ENCODE results near the gene HEYL.

Gene HEYL

DNA sequence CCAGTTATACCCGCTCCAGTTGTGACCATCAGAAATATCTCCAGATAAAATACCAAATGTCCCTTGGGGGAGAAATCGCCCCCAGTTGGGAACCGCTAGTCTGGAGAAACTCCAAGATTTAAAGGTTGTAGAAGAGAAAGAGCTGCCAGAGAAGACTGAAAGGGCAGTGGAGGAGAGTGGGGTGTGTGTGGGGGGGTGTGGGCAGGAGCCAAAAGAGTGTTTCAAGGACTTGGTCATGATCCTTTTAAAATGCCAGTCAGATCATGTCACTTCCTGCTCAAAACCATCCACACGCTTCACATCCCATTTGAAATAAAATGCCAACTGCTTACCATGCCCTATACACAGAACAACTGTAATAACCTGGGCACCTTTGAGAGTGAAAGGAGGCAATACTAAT lies 3.4 kb upstream of the HEYL start:
- no peaks in the 10 kb centered on the region for H3K9me3 ChIP-seq (ENCODE audit: insufficient read depth, low read length)
- no peak for DNase-seq (ENCODE audit: low read depth, low spot score)
- H3K4me1 ChIP-seq (ENCODE audit: insufficient read depth, insufficient read length) = peaks cover 18% of the 10 kb centered on the region

DNA sequence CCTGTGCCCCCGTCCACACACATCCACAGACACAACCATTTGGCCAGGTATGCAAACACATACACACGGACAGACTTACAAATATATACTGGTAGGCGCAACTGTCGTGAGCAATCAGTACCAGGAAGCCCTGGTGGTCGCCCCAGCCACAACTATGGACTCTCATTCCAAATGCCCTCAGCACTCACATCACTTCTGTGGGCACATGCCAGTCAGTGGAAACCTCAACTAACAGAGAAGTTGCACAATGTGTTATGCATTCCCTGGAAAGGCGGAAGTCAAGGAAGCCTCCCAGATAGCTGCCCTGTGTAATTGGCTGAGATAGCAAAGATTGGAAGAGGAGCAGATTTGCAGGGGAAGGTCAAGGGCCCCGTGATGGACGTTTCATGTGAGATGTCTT lies 1.4 kb upstream of the HEYL start:
- TF ChIP-seq YY1 (IDR thresholded peaks at IDR 0.05; ENCODE audit: insufficient read depth, insufficient read length) (no peak), ZNF274 (IDR thresholded peaks at IDR 0.05; ENCODE audit: low read depth, low read length) (no peak), SUZ12 (IDR thresholded peaks at IDR 0.05; ENCODE audit: extremely low read depth, insufficient read depth, insufficient read length) (no peak)
- Histone ChIP-seq H3K36me3 (ENCODE audit: insufficient read depth, insufficient read length, low read length) (no peaks in the 10 kb centered on the region), H3K9ac (ENCODE audit: insufficient read length, low read depth) (no peak overlapping the region), H3K4me3 (ENCODE audit: insufficient read length, low read depth) (no peak overlapping the region), H3K27me3 (ENCODE audit: insufficient read depth, insufficient read length) (peaks cover 93% of the 10 kb centered on the region), H3K9me3 (ENCODE audit: insufficient read depth, low read length) (no peaks in the 10 kb centered on the region), H3K4me1 (ENCODE audit: insufficient read depth, insufficient read length) (peaks cover 12% of the 10 kb centered on the region)
- no peak for DNase-seq (ENCODE audit: low read depth, low spot score)

More for the DNA sequence above, 3.4 kb upstream of the HEYL start:
- H3K27me3 ChIP-seq (ENCODE audit: insufficient read depth, insufficient read length) = peaks cover 87% of the 10 kb centered on the region
- H3K36me3 ChIP-seq (ENCODE audit: insufficient read depth, insufficient read length, low read length) = no peaks in the 10 kb centered on the region
- no peak overlapping the region for H3K4me3 ChIP-seq (ENCODE audit: insufficient read length, low read depth)
- TF ChIP-seq ZNF274 (IDR thresholded peaks at IDR 0.05; ENCODE audit: low read depth, low read length) (no peak), YY1 (IDR thresholded peaks at IDR 0.05; ENCODE audit: insufficient read depth, insufficient read length) (no peak), SUZ12 (IDR thresholded peaks at IDR 0.05; ENCODE audit: extremely low read depth, insufficient read depth, insufficient read length) (no peak)
- no peak overlapping the region for H3K9ac ChIP-seq (ENCODE audit: insufficient read length, low read depth)

DNA sequence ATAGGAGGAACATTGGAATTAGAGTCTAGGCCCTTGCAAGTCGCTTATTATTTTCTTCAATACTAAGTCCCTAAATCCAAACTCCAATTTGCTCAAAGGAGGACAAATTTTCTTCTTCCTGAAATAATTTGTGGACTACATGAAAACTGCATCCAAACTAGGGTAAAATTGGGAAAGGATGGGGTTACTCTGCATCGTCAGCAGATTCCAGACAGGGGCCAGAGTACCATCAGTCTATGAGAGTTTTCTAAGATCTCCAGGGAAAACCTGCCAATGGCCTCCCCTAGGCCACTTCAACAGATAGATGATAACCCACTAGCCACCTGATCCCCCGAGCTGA lies 508 bp downstream of the HEYL start:
- H3K36me3 ChIP-seq (ENCODE audit: insufficient read depth, insufficient read length, low read length) = no peaks in the 10 kb centered on the region
- peak overlapping the region; percentile 57 for H3K9ac ChIP-seq (ENCODE audit: insufficient read length, low read depth)
- H3K4me1 ChIP-seq (ENCODE audit: insufficient read depth, insufficient read length) = peaks cover 17% of the 10 kb centered on the region
- peak overlapping the region; percentile 34 for H3K4me3 ChIP-seq (ENCODE audit: insufficient read length, low read depth)
- TF ChIP-seq SUZ12 (IDR thresholded peaks at IDR 0.05; ENCODE audit: extremely low read depth, insufficient read depth, insufficient read length) = no peak
- no peak for TF ChIP-seq ZNF274 (IDR thresholded peaks at IDR 0.05; ENCODE audit: low read depth, low read length)
- TF ChIP-seq YY1 (IDR thresholded peaks at IDR 0.05; ENCODE audit: insufficient read depth, insufficient read length) = no peak
- no peaks in the 10 kb centered on the region for H3K9me3 ChIP-seq (ENCODE audit: insufficient read depth, low read length)
- no peak for DNase-seq (ENCODE audit: low read depth, low spot score)
- peaks cover 93% of the 10 kb centered on the region for H3K27me3 ChIP-seq (ENCODE audit: insufficient read depth, insufficient read length)

DNA sequence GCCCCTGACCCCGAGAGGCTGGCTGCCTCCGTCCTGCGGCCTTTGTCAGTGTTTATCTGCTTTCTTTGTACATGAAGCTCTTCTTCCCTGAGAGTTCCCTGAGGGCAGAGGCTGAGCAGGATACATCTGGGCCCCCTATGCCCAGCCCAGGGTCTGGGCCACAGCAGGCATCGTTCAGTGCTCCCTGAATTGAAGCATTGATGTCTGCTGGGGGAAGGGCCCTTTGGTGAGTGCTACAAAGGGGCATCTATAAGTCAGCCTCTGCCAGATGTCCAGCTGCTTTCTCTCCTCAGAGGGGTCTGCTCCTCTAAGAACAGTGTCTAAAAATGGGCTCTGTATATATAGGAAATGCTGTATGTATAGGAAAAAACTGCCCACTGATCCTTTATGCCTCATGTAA lies 2.1 kb downstream of the HEYL start:
- DNase-seq (ENCODE audit: low read depth, low spot score) = no peak
- H3K9me3 ChIP-seq (ENCODE audit: insufficient read depth, low read length) = no peaks in the 10 kb centered on the region
- H3K4me1 ChIP-seq (ENCODE audit: insufficient read depth, insufficient read length) = peaks cover 24% of the 10 kb centered on the region
- H3K36me3 ChIP-seq (ENCODE audit: insufficient read depth, insufficient read length, low read length) = no peaks in the 10 kb centered on the region
- H3K4me3 ChIP-seq (ENCODE audit: insufficient read length, low read depth) = no peak overlapping the region
- peaks cover 92% of the 10 kb centered on the region for H3K27me3 ChIP-seq (ENCODE audit: insufficient read depth, insufficient read length)
- TF ChIP-seq SUZ12 (IDR thresholded peaks at IDR 0.05; ENCODE audit: extremely low read depth, insufficient read depth, insufficient read length) = peak; percentile 12
- TF ChIP-seq ZNF274 (IDR thresholded peaks at IDR 0.05; ENCODE audit: low read depth, low read length) = no peak
- no peak overlapping the region for H3K9ac ChIP-seq (ENCODE audit: insufficient read length, low read depth)

DNA sequence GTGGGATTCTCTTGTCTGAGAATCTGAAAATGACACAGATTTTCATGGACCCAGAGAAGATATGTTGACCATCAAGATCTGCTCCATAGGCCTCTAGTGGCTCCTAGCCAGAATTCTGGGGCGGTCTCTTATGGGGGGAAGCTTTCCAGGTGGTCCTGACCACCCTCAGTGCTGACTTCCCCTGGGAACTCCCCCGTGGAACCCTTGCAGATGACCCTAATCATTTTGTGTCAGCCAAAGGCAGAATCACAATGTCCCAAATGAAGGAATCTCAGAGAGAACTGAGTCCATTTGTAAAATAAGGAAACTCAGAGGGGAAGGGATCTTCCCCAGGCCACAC lies 3.6 kb downstream of the HEYL start:
- H3K27me3 ChIP-seq (ENCODE audit: insufficient read depth, insufficient read length) = peaks cover 96% of the 10 kb centered on the region
- DNase-seq (ENCODE audit: low read depth, low spot score) = no peak
- no peaks in the 10 kb centered on the region for H3K9me3 ChIP-seq (ENCODE audit: insufficient read depth, low read length)
- H3K4me3 ChIP-seq (ENCODE audit: insufficient read length, low read depth) = no peak overlapping the region
- no peaks in the 10 kb centered on the region for H3K36me3 ChIP-seq (ENCODE audit: insufficient read depth, insufficient read length, low read length)
- H3K9ac ChIP-seq (ENCODE audit: insufficient read length, low read depth) = no peak overlapping the region
- TF ChIP-seq ZNF274 (IDR thresholded peaks at IDR 0.05; ENCODE audit: low read depth, low read length) (no peak), SUZ12 (IDR thresholded peaks at IDR 0.05; ENCODE audit: extremely low read depth, insufficient read depth, insufficient read length) (no peak), YY1 (IDR thresholded peaks at IDR 0.05; ENCODE audit: insufficient read depth, insufficient read length) (no peak)
- H3K4me1 ChIP-seq (ENCODE audit: insufficient read depth, insufficient read length) = peaks cover 31% of the 10 kb centered on the region

DNA sequence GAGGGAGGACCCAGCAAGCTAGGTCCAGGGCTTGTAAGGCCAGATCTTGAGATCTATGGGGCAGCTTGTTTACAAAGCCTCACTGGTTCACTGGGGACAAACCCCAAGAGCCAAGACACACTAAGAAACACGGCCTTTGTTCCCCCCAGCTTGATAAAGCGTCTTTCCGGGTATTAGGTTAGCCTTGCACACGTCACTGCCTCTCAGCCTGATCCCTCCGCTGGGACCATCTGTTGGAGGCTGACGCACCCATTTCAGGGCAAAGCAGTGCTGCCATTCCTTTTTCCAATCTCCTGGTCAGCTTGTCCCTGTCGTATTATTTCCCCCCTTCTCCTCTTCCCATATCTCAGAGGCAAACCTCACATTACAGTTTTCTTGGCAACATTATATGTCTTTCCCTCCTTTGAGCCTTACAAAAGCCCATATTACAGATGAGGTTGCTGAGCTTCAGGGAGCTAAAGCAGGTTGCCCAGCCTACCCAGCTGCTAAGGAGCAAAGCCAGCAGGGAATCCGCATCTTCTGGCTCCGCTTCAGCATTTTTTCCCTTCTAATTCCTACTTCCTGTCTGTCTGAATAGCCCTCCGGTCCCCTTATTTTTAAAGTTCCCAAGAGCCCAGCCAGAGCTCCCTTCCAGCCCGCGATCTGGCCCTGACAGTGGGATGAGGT lies 4.1 kb downstream of the HEYL start:
- H3K36me3 ChIP-seq (ENCODE audit: insufficient read depth, insufficient read length, low read length) = no peaks in the 10 kb centered on the region
- no peaks in the 10 kb centered on the region for H3K9me3 ChIP-seq (ENCODE audit: insufficient read depth, low read length)
- DNase-seq (ENCODE audit: low read depth, low spot score) = no peak
- H3K27me3 ChIP-seq (ENCODE audit: insufficient read depth, insufficient read length) = peaks cover 96% of the 10 kb centered on the region
- TF ChIP-seq SUZ12 (IDR thresholded peaks at IDR 0.05; ENCODE audit: extremely low read depth, insufficient read depth, insufficient read length) = no peak
- TF ChIP-seq ZNF274 (IDR thresholded peaks at IDR 0.05; ENCODE audit: low read depth, low read length) = no peak
- H3K4me3 ChIP-seq (ENCODE audit: insufficient read length, low read depth) = no peak overlapping the region
- H3K9ac ChIP-seq (ENCODE audit: insufficient read length, low read depth) = no peak overlapping the region
- H3K4me1 ChIP-seq (ENCODE audit: insufficient read depth, insufficient read length) = peaks cover 31% of the 10 kb centered on the region

DNA sequence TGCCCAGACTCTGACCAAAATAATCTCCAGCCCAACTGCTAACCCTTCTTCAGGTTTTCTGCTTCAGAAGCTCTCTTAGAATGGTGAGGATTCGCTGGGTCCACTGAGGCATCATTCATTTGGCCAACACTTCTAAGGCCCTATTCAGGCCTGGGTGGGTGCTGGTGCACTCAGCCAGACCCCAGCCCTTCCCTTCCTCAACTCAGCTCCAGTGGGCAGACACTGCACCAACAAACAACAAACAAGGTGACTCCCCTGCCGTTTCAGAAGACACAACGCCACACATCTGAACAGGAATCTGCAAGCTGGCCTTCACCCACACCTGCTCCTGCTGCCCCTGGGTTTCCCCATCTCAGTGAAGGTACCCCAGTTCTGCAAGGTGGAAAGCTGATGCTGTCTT lies 6.0 kb downstream of the HEYL start:
- no peak for TF ChIP-seq SUZ12 (IDR thresholded peaks at IDR 0.05; ENCODE audit: extremely low read depth, insufficient read depth, insufficient read length)
- TF ChIP-seq YY1 (IDR thresholded peaks at IDR 0.05; ENCODE audit: insufficient read depth, insufficient read length) = no peak
- TF ChIP-seq ZNF274 (IDR thresholded peaks at IDR 0.05; ENCODE audit: low read depth, low read length) = no peak
- Histone ChIP-seq H3K9me3 (ENCODE audit: insufficient read depth, low read length) (no peaks in the 10 kb centered on the region), H3K4me1 (ENCODE audit: insufficient read depth, insufficient read length) (peaks cover 27% of the 10 kb centered on the region), H3K4me3 (ENCODE audit: insufficient read length, low read depth) (peak overlapping the region; percentile 29), H3K27me3 (ENCODE audit: insufficient read depth, insufficient read length) (peaks cover 91% of the 10 kb centered on the region), H3K9ac (ENCODE audit: insufficient read length, low read depth) (peak overlapping the region; percentile 22), H3K36me3 (ENCODE audit: insufficient read depth, insufficient read length, low read length) (no peaks in the 10 kb centered on the region)
- no peak for DNase-seq (ENCODE audit: low read depth, low spot score)
